Measurements from ENCODE around the gene SOWAHD. TPM values are rescaled to one million over a fixed set of nuclear protein-coding genes. Genes with fewer than 3 reads are reported as not detected.

Gene SOWAHD, protein sequence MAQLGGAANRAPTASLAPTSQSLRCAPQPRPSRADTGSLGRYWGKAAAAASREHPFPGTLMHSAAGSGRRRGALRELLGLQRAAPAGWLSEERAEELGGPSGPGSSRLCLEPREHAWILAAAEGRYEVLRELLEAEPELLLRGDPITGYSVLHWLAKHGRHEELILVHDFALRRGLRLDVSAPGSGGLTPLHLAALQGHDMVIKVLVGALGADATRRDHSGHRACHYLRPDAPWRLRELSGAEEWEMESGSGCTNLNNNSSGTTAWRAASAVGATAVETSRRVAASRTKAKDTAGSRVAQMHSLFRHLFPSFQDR
- total RNA-seq (not detected), polyA plus RNA-seq (under 1 TPM in 2 of 3 donors, not detected in 1; 0.03 TPM)
- long read RNA-seq, donor 1 = 0 reads
- long read RNA-seq, donor 2 = 0 reads

DNA sequence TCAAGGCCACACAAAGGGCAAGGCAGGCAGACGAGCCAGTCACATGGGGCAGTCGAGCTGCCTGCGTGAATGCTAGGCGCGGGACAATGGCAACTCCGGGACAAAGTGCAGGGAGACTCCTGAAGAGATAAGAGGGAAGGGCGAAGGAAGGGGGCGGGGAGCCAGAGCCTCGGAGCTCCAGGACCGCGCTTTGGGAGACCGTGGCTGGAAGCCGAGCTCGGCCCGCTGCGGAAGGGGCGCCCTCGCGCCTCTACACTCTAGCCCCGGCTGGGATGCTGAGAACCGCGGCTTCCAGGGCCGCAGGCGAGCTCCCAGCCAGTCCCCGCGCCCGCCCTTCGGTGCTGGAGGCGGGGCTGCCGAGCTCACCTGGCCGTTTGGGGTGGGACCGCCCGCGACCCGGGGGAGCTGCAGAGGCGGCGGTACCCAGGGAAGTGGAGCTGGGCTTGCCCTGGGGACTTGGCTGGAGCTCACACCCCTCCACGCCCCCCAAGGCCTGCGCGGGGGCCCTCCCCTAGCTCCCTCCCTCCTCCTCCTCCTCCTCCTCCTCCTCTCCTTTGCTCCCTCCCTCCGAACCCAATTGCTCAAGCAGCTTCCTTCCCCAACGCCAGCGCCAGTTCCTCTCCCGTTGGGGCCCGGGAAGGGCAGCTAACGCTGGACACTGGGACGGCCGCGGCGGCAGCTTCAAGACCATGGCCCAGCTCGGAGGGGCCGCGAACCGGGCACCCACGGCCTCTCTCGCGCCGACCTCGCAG, at the start of gene SOWAHD:
Gene SOWAHD, plus strand, starts transcription at position 610 of the 752 bp plus-strand sequence. Its CDS starts 80 bp downstream, at position 690.
- no peaks in the 10 kb centered on the region for H3K36me3 ChIP-seq (ENCODE audit: insufficient read depth in 1 of 2, low read depth in 1 of 2)
- peak; percentile 15 to 58 (median 26) for ATAC-seq
- H3K4me3 ChIP-seq = peak within 1 kb of the TSS; percentile 61
- WGBS, 3 donors = 1 to 30% (median 1%) methylated on average over 22 to 52 of the region's 59 CpGs
- no peaks in the 10 kb centered on the region for H3K9me3 ChIP-seq
- TF ChIP-seq, protein P1, sequence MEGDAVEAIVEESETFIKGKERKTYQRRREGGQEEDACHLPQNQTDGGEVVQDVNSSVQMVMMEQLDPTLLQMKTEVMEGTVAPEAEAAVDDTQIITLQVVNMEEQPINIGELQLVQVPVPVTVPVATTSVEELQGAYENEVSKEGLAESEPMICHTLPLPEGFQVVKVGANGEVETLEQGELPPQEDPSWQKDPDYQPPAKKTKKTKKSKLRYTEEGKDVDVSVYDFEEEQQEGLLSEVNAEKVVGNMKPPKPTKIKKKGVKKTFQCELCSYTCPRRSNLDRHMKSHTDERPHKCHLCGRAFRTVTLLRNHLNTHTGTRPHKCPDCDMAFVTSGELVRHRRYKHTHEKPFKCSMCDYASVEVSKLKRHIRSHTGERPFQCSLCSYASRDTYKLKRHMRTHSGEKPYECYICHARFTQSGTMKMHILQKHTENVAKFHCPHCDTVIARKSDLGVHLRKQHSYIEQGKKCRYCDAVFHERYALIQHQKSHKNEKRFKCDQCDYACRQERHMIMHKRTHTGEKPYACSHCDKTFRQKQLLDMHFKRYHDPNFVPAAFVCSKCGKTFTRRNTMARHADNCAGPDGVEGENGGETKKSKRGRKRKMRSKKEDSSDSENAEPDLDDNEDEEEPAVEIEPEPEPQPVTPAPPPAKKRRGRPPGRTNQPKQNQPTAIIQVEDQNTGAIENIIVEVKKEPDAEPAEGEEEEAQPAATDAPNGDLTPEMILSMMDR (IDR thresholded peaks at IDR 0.05) = no peak
- intact Hi-C loops (cut with DNase I) = loop anchor here in 1 of 2 donors (10.0 kb wide), 1 partner anchor 243 kb away; no protein-coding TSS in a partner anchor
- no peaks in the 10 kb centered on the region for H3K4me1 ChIP-seq
- no peak within 1 kb of the TSS for H3K27ac ChIP-seq
- DNase-seq = peak; percentile 34 to 57
- H3K27me3 ChIP-seq (ENCODE audit: insufficient read depth in 3 of 3, low read length in 2 of 3) = peaks cover 0 to 26% (median 7%) of the 10 kb centered on the region in 3 donors

DNA sequence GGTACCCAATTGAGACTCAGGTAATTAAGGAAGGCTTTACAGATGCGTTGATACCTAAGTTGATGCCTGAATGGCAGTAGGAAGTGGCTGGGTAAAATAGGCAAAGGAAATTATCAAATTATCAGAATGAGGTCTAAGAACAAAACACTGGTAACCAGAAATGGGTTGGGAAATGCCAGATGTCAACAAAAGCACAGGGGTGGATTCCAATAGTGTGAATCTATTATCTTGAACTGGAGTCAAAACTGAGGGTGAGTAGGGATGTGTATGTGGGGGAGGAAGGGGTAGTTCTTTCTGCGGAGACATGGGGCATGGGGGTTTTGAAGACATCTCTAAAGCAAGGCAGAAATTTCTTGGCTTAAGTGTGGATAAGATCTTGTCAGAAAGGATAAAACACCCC, 49.5 kb upstream of the SOWAHD start:
- no peak for DNase-seq
- no peaks in the 10 kb centered on the region for H3K4me1 ChIP-seq
- TF ChIP-seq, protein P1 (IDR thresholded peaks at IDR 0.05) = no peak
- H3K9me3 ChIP-seq = no peaks in the 10 kb centered on the region
- H3K27ac ChIP-seq = no peak overlapping the region
- H3K36me3 ChIP-seq (ENCODE audit: insufficient read depth in 1 of 2, low read depth in 1 of 2) = no peaks in the 10 kb centered on the region
- intact Hi-C loops (cut with DNase I) = no loop called here
- H3K27me3 ChIP-seq (ENCODE audit: insufficient read depth in 3 of 3, low read length in 2 of 3) = no peaks in the 10 kb centered on the region
- no peak for ATAC-seq
- 85 to 95% (median 86%) methylated on average over 2 of the region's 2 CpGs for WGBS, 3 donors
- H3K4me3 ChIP-seq = no peak overlapping the region

DNA sequence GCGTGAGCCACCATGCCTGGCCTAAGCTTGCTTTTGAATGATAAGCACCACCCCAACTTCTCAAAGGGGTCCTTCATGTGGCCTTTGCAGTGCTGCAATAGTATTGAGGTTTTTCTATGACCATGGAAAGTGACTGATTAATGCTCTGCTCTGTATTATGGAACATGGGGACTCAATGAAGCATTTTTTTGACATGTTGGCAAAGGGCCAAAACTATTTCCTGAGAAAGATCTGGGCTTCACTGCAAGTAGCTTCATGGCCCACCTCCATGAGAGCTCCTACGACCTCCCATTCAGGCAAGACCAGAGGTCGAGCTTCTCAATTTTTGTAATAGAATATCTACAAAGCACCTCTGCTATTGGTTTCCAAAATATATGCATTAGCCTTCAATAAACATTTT, 48.8 kb upstream of the SOWAHD start:
- H3K36me3 ChIP-seq (ENCODE audit: insufficient read depth in 1 of 2, low read depth in 1 of 2) = no peaks in the 10 kb centered on the region

DNA sequence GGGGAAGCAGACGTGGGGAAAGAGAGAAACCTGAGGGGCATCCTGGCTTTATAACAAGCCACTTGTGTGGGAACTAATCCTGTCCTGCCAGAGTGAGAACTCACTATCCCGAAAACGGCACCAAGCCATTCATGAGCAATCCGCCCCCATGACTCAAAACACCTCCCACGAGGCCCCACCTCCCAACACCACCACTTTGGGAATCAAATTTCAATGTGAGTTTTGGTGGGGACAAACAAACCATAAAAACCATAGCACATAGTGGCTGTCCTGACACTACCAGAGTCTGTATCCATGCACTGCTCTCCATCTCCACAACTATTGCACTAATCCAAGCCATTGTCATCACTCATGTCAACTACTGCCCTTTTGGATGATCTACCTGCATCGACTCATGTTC, 36.9 kb upstream of the SOWAHD start:
- TF ChIP-seq, protein P1 (IDR thresholded peaks at IDR 0.05) = no peak
- no peaks in the 10 kb centered on the region for H3K9me3 ChIP-seq
- no peaks in the 10 kb centered on the region for H3K27me3 ChIP-seq (ENCODE audit: insufficient read depth in 3 of 3, low read length in 2 of 3)
- intact Hi-C loops (cut with DNase I) = no loop called here
- 62 to 83% (median 72%) methylated on average over 6 of the region's 6 CpGs for WGBS, 3 donors
- H3K4me3 ChIP-seq = no peak overlapping the region
- H3K27ac ChIP-seq = no peak overlapping the region
- H3K4me1 ChIP-seq = no peaks in the 10 kb centered on the region
- no peaks in the 10 kb centered on the region for H3K36me3 ChIP-seq (ENCODE audit: insufficient read depth in 1 of 2, low read depth in 1 of 2)
- DNase-seq = no peak
- no peak for ATAC-seq

More for the DNA sequence above, 48.8 kb upstream of the SOWAHD start:
- TF ChIP-seq, protein P1 (IDR thresholded peaks at IDR 0.05) = no peak
- DNase-seq (no peak), ATAC-seq (no peak)
- Histone ChIP-seq H3K9me3 (no peaks in the 10 kb centered on the region), H3K27ac (no peak overlapping the region), H3K27me3 (ENCODE audit: insufficient read depth in 3 of 3, low read length in 2 of 3) (no peaks in the 10 kb centered on the region), H3K4me1 (no peaks in the 10 kb centered on the region), H3K4me3 (no peak overlapping the region)
- WGBS, 3 donors = 80 to 88% (median 82%) methylated on average over 3 of the region's 3 CpGs
- intact Hi-C loops (cut with DNase I) = no loop called here
